Frontal cortex (tissue), 4 donors: Measurements from ENCODE around the gene NSUN6. TPM values are rescaled to one million over a fixed set of nuclear protein-coding genes. Genes with fewer than 3 reads are reported as not detected.
"Not testable (repeated sequence)": the region's sequence is repeated elsewhere in the genome, so short reads cannot be mapped to it uniquely, and the experiment has no call there.

Experiments
- DNase-seq, 2 donors: peaks; one replicate each; pipeline ENCODE4 v3.0.0; 2012; ENCODE audit warnings: low spot score in 2 of 2
- FAIRE-seq: peaks from 2 replicates; lab custom pipeline; 2012; peaks lifted over from hg19 to GRCh38; lab: Jason Lieb, UNC
- total RNA-seq: library from RNA; depleted of rRNA; stranded (reverse); fragments of >200 nt; gene quantifications from one replicate; pipeline ENCODE4 v1.2.3, GENCODE V29; 2014
- donor health status: control.
- donor health status: control.
- donor health status: control.

NSUN6 gene
- total RNA-seq, 1 donor from 2014 or later, result 34.2 TPM

- DNase-seq, result peak in 1 of 2 donors; percentile 13
- FAIRE-seq, result no peak
Observed at GRCh38 chr10:18659819-18660535, 8.6 kb upstream of the NSUN6 start.

GRCh38 chr10:18659125-18659818 is 7.9 kb upstream of the NSUN6 start, which contains the start of gene ARL5B:
TSS of gene ARL5B (plus strand) at chr10:18659431. CDS start at chr10:18659638, 207 bp downstream.
- DNase-seq (peak; percentile 88 to 91), FAIRE-seq (no peak)

DNA sequence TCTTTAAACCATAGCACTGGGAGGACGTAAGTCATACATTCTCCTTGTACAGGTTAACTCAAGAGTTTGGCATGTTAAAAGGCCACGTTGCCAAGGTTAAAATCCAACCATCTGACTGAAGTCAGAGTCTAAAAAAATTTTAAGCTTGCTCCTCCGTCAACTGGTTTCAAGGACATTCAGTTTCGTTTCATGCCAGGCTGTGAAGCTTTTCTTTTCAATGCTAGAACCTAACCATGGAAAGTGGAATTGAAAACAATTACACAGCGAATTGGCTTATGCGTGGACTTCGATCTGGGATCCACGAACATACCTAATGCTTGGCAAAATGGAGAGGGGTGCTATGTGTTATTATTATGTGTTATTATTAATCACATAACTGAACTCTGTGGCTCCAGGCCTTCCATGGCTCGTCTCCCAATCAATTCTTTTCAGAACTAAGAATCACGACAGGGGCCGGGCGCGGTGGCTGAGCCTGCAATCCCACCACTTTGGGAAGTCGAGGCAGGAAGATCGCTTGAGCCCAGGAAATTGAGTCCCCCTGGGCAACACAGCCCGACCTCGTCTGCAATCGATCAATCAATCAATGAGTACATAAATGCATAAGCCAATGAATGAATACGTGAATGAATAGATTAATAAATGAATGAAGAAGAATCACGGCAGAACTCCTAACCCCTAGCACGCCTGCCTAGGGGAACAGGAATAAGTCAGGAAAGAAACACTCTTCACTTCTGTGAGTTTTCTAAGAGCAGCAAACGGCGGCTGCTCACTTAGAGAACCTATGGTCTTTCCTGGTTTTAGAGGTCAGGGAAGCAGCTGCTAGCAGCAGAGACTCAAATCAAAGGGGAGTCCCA is 7.1 kb upstream of the NSUN6 start:
- FAIRE-seq (no peak), DNase-seq (no peak)

GRCh38 chr10:18656724-18657123 is 5.3 kb upstream of the NSUN6 start:
- no peak for FAIRE-seq
- DNase-seq, result no peak

- DNase-seq (no peak), FAIRE-seq (no peak)
Observed at GRCh38 chr10:18653112-18653511, 1.7 kb upstream of the NSUN6 start.

- FAIRE-seq (no peak), DNase-seq (no peak)
Observed at GRCh38 chr10:18650404-18650997, 886 bp downstream of the NSUN6 start.

GRCh38 chr10:18649364-18649959 is 1.9 kb downstream of the NSUN6 start:
- no peak for DNase-seq
- no peak for FAIRE-seq

DNA sequence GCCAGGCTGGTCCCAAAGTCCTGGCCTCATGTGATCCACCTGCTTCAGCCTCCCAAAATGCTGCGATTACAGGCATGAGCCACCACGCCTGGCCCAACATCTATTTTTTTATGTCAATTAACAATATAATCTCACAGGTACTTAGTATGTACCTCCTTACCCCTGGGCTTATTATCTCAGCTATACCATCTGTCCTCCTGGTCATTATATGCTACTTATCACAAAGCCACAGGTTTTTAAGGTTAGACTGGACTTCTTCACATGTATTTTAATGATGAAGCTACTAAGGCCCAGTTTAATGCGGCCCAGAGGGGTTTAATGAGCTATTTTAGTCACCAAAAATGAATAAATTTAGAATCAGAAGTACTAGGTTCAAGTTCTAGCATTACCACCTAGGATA is 3.4 kb downstream of the NSUN6 start:
- DNase-seq (no peak), FAIRE-seq (no peak)

DNA sequence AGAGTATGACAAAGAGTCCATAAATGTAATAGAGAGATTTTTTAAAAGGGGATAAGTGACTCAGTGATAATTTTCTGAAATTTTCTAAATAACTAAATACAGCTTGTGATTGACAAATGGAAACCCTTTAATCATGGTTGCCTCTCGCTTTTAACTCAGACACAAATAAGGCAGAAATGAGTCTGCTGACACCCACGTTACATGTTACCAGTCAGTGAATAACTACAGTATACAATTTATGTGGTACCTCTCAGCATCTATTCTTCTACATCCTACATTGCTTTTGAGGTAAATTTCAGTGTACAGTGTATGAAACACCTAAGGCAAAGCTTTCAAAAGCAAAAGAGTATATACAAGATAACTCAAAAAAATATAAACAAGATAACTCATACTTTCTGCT is 4.2 kb downstream of the NSUN6 start:
- no peak for DNase-seq
- FAIRE-seq, result no peak

DNA sequence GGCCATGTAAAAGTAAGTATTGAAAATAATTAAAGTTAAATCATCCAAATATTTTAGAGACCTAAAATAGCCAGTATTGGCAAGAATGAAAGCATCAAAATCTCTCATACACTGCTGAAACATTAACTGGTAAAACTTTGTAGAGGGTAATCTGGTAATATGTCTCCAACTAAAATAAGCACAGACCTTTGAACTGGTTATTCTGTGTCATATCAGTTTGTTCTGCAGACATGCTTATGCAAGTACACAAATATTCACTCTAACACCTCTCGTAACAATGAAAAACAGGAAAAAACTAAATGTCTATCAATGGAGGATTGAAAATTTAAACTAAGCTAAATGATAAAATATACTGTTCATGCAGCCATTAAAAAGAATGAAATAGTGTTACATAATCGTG is 11.7 kb downstream of the NSUN6 start:
- DNase-seq, FAIRE-seq: not testable (repeated sequence)

- DNase-seq, FAIRE-seq: not testable (repeated sequence)
Observed at GRCh38 chr10:18637400-18637799, 14.0 kb downstream of the NSUN6 start.

DNA sequence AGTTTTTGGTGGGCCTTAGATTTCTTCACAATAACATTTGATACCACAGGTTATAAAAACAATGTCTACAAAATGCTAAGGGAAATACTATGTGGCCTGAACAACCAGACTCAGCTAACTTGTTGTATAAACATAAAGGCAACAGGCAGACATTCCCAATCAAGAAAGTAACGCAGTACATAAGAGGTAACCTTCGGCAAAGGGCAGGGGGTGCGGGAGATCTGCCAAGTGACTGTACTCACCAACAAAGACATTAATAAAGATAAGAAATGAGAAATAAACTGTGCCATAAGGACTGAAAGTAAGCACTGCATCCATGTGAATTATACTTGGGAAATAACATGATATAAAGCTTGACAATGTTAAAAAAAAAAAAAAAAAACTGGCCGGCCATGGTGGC is 15.4 kb downstream of the NSUN6 start:
- FAIRE-seq (no peak), DNase-seq (no peak)

GRCh38 chr10:18632500-18632899 is 18.9 kb downstream of the NSUN6 start:
- DNase-seq, FAIRE-seq: not testable (repeated sequence)

- not testable (repeated sequence) for DNase-seq, FAIRE-seq
Observed at GRCh38 chr10:18627452-18628018, 23.9 kb downstream of the NSUN6 start.

GRCh38 chr10:18625886-18626285 is 25.5 kb downstream of the NSUN6 start:
- no peak for FAIRE-seq

GRCh38 chr10:18623671-18624070 is 27.7 kb downstream of the NSUN6 start:
- not testable (repeated sequence) for FAIRE-seq, DNase-seq

More at GRCh38 chr10:18625886-18626285, 25.5 kb downstream of the NSUN6 start:
- no peak for DNase-seq

GRCh38 chr10:18620856-18621255 is 30.5 kb downstream of the NSUN6 start:
- FAIRE-seq (no peak), DNase-seq (no peak)

GRCh38 chr10:18619016-18619415 is 32.4 kb downstream of the NSUN6 start:
- no peak for FAIRE-seq
- DNase-seq, result peak in 1 of 2 donors; percentile 16

GRCh38 chr10:18616337-18616736 is 35.0 kb downstream of the NSUN6 start:
- FAIRE-seq (no peak), DNase-seq (no peak)
